ENCODE data around the gene SYCE1L.
"Not testable (repeated sequence)": the region's sequence is repeated elsewhere in the genome, so short reads cannot be mapped to it uniquely, and the experiment has no call there.

The SYCE1L gene

DNA sequence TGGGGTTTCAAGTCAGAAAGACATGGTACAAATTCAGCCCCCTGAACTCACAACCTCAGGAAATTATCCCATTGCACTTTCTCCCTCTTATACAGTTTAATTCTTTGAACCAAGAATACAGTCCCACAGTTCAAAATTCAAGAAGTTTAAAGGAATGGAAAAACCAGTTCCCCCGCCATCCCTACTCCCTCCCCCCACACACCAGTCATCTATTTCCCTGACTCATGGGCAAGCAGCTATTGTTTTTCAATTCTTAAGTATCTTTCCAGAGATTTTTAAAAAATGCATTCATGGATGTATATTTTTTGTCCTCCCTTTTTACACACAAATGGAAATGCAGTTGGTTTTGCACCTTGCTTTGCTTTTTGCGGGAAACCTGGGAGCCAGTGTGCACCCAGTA lies 7.3 kb downstream of the SYCE1L start:
- DNase-seq = no peak

DNA sequence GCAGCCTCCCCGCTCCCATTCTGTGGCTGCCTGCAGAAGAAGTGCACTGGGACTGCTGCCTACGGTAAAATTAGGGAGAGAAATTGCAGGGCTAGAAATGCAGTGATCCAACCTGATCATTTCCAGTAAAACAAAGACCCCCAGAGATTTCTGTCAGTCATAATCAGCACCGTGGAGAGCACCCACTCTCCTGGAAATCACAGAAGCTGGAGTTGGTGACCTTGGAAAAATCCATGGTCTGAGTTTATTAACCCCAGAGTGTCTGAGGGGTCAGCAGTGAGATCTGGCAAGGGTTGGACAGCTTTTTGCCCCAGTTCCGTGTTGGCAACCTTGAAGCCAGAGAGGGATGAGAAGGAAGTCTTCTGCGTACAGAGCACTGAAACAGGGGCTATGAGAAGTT lies 7.8 kb downstream of the SYCE1L start:
- no peak for DNase-seq

DNA sequence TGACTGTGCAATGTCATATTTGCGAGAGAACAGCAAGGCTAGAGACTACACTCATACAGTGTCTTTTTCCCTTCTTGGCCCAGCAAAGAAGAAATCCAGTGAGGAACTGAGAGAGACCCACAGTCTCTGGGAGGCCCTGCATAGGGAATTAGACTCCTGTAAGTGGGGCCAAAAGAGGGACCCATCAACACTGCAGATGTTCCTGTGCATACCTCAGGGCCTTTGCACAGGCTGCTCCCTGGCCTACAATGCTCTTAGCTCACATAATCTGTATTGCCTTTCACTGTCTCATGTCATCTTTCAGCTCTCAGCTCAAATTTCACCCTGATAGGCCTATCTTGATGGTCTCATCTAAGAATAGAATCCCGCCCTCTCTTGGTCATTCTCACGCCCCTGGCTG lies 9.2 kb downstream of the SYCE1L start:
- no peak for DNase-seq

DNA sequence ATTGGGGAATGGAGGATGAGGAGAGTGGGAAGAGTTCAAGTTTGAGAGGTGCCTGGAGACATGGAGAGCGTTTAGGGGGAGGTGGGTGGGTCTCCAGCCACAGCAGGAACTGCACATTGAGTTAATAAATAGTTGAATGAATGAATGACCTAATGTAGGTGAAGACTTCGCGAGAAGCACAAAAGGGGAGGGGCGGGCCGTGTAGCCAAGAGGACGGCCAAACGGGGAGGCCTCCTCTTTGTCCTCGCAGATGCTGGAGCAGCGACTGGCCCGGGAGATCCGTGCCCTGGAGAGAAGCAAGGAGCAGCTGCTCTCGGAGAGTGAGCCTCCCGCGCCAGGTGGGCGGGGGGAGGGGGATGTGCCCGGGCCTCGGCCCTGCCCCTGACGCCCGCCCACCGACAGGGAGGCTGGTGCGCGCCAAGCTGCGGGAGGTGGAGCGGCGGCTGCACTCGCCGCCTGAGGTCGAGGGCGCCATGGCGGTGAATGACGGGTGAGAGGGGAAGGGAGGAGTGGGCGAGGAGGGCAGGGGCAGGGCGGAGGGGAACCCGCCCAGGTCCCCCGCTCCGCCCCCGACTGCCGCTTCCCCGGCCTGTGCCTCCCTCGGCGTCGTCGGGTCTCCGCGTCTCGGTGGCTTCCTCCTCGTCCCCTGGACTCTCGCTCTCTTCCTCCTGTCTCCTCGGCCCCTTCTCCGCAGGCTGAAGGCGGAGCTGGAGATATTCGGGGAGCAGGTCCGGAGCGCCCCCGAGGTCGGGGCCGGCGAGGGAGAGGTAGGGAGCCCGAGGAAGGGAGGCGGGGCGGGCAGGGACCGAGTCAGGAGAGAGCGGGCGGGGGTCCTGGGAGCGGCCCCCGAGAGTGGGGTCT lies 12.9 kb downstream of the SYCE1L start:
- DNase-seq = peak in 2 of 14 donors; percentile 26 to 70

DNA sequence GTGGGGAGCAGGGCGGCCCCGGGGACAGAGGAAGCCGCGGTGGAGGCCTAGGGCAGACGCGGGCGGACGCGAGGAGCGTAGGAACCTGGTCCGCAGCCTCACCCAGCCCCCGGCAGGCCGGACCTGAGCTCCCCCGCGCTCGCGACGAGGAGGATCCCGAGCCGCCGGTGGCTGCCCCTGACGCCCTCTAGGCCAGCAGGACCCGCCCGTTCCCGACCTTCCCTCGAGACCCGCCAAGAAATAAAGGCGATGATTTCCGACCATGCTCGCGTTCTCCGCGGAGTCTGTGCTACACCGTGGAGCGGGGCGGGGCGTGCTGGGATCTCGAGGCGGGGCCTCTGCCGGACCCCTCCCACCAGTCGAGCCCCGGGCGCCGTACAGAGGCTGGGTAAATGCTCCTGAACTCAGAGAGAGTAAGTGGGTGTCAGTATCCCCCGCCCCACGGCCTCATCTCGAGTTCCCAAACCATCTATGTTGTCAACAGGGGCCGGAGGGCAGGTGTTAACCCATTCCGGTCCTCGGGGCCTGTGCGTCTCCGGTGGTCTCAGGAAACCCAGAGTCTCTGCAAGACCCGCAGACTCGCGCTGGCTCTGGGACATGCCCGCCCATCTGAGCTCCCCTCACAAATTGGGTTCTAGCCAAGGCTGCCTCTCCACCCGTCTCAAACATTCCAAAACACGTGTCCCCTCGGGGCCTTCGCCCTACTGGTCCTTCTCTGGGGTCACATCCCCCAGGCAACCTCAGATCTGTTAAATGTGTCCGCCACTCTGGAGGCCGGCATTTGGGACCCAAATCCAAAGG lies 13.7 kb downstream of the SYCE1L start:
- peak in 5 of 14 donors; percentile 8 to 71 (median 17) for DNase-seq

DNA sequence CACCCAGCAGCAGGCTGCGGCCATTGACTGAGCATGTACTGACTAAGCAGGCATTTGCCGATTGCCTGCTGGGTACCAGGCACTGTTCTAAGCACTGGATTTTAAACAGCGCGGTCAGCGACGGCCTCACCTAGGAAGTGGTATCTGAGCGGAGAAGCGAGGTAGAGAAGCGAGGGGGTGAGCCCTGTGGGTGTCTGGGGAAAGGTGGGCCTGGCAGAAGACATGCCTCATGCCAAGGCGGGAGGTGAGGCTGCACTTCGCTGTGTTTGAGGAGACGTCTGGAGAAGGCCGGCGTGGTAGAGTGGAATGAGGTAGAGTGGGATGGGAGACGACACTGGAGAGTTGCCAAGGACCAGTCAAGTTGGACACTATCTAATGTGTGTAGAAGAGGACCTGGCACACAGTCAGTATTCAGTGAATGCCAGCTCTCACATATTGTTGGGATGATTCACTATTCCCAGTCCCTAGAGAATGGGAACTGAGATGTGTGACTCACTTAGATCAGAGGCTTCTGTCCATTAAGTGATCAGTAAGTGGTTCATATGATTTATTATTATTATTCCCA lies 14.4 kb downstream of the SYCE1L start:
- DNase-seq = peak in 3 of 14 donors; percentile 40 to 45 (median 43)

DNA sequence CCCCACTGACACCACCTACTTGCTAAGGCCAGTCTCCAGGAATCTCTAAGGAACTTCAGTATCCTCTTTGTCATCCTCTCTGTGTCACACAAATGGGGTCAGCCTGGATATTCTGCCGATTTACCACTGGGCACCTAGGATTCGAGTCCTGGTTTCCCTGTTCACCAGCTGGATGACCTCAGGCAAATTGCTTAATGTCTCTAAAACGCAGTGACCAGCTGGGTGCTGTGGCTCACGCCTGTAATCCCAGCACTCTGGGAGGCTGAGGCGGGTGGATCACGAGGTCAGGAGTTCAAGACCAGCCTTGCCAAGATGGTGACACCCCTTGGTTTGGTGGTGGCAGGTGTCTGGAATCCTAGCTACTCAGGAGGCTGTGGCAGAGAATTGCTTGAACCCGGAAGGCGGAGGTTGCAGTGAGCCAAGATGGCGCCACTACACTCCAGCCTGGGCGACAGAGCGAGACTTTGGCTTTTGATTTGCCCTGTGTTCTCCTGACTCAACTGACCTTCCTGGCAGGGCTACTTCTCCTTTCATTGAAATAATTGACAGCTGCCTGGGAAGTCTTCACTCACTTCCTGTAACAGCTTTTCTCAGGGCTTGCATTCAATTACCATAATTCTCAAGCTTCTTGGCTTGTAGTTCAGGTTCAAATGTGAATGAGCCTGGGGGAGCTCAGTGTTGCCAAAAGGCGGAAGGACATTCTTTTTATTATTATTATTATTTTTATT lies 15.4 kb downstream of the SYCE1L start:
- DNase-seq = no peak

DNA sequence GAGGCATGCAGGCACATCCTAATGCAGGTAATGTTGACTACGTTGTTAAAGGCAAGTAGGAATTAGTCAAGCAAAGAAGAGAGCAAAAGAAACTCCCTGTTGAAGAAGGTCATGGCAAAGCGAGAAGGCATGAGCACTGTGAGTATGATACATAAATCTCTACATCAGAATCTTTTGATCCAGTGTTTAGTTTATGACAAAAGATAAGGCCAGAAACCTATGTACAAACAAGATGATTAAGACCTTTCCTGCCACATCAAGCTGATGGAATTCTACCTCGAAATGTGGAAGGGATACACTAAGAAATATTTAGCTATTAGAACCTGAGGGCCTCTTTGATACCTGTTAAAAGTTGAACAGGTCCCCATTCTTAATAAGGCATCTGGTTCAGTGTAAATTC lies 20.2 kb downstream of the SYCE1L start:
- DNase-seq = no peak

DNA sequence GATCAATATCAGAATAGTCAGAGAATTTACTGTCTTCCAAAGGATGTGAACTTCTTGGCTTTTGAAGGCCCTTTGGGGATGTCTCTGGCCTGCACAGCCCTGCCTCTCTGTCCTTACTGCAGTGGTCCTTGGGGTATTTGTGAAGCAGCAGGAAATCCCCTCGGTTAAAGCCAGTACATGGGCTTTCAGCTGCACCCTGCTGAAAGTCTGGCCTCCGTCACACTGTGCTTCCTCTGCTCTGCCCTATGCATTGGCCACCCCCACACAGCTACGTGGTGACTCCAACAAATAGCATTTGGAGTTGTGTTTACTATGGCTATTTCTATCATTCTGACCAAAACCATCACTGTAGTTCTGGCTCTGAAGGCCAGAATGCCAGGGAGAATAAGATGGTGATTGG lies 21.2 kb downstream of the SYCE1L start:
- no peak for DNase-seq

DNA sequence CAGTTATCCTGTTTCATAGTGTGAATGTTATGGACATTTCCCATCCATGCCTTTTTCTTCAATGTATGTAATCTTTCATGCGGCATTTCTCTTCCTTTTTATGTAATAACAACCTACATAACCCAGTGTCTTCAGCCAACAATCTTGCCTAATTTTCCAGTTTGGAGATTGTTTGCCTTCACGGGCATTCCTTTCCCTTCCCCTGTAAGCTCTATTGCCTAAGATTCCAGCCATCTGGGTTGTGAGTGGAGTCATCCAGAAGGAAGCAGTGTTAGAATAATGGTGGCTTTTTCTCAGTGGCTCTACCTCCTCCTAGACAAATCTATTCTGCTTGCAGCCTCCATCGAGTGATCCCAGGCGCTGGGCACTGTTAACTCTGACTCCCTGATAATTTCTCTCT lies 22.3 kb downstream of the SYCE1L start:
- DNase-seq = no peak

DNA sequence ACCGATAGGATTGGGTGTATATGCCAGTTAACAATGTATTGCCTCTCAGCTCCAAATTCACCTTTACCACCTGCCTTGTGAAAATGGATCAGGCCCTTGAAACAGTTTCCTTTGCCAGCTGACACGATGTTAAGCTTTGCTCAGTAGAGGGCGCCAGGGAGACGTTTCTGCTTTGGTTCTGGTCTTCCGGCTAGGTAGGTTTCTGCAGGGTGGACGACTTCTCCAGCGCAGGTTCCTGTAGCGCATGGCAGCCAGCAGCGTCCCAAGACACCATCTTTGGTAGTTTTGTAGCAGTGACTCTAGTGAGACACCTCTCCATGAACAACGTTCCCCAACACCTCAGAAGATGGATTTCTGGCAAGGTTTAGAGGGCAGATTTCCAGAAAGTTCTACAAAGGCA lies 24.0 kb downstream of the SYCE1L start:
- no peak for DNase-seq

DNA sequence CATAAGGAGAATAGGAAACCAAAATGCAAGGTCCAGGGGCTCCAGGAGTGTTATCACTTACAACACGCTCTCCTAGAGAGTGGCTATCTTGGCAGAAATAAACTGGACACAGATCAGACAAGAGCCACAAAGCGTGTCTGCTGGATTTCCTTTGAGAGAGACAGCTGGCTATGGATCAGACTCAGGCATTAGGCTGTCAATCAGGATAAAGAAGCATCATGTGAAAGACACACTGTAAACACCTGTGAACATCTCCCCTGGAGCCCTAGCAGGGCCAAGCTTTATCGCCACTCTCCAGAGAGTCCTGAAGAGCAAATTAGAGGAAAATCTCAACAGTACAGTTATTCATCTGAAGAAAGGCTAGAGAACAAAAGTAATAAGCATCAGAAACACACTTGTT lies 26.0 kb downstream of the SYCE1L start:
- no peak for DNase-seq

DNA sequence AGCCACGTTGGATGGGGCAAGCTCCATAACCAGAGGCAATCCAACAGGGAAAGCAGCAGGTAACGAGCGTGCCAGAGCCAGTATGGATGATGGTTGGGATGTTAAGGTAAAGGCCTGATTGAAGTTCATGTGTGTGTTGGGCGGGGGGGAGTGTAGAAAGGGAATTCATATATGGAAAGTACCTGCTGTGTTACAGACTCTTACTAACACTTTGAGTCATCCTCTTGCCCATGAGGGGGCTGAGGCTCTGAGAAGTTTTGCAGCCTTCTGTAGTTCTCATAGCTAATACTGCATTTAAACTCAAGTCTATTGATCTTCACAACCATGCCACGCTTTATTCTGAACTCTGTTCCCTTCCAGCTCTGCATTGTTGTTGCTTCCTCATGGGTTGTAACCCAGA lies 28.5 kb downstream of the SYCE1L start:
- DNase-seq = no peak

DNA sequence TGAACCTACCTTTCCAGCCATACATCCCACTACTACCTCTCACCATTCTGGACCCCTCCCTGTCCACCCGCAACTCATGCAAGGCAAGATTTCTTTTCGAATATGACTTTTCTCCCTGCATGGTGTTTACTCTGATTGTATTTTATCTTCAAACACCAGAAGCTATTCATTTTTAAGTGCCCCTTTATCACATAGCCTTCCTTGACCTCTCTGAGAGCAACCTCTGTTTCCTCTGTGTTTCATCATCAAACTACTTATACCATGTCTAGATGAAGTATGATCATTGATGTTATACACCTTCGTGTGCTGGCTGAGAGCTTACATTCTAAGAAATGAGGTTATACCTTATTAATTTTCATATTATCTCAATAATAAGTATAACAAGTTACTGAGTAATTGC lies 31.8 kb downstream of the SYCE1L start:
- no peak for DNase-seq

DNA sequence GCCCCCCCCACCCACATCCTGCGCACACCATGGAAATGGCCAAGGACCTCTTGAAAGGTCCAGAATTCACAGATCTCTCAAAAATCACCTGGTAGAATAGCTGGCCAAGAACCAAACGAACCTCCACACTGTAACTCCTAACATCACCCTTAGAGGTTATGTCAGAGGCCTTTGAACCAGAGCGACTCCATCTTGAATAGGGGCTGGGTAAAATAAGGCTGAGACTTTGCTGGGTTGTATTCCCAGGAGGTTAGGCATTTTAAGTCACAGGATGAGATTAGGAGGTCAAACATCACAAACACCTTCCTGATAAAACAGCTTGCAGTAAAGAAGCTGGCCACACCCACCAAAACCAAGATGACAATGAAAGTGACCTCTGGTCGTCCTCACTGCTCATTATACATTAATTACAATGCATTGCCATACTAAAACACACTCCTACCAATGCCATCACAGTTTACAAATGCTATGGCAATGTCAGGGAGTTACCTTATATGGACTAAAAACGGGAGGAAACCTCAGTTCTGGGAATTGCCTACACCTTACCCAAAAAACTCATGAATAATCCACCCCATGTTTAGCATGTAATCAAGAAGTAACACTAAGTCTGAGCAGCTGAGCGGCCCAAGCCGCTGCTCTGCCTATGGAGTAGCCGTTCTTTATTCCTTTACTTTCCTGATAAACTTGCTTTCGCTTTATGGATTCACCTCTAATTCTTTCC lies 34.8 kb downstream of the SYCE1L start:
- DNase-seq = no peak

DNA sequence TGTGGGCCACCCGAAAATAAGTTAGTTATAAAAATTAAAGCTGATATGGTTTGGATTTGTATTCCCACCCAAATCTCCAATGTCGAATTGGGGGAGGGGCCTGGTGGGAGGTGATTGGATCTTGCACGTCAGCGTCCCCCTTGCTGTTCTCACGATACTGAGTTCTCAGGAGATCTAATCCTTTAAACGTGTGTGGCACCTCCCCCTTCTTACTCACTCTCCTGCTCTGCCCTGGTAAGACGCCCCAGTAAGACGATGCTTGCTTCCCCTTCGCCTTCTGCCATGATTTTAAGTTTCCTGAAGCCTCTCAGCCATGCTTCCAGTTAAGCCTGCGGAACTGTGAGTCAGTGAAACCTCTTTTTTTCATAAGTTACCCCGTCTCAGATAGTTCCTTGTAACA lies 35.4 kb downstream of the SYCE1L start:
- DNase-seq = no peak

DNA sequence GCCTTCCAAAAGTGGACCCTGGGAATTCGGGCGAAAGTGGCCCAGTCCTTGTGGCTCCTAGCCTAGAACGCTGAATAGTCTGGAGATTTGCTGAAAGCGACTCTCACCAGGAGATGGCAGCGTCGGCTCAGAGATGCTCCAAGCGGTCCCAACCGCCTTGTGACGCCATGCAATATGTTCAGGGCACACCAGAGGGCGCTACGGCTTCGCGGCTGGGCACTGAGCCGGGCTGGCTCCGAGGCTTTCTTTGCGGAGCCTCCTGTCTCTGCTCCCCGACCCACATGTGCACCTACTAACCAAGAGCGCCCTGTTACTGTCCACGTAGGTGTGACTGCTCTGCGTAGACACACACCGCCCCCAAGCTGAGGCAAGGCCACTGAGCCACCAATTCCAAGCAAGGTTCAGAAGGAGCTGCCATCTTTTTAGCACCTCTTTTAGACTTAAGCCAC lies 36.9 kb downstream of the SYCE1L start:
- peak in 13 of 14 donors; percentile 24 to 87 (median 77) for DNase-seq

DNA sequence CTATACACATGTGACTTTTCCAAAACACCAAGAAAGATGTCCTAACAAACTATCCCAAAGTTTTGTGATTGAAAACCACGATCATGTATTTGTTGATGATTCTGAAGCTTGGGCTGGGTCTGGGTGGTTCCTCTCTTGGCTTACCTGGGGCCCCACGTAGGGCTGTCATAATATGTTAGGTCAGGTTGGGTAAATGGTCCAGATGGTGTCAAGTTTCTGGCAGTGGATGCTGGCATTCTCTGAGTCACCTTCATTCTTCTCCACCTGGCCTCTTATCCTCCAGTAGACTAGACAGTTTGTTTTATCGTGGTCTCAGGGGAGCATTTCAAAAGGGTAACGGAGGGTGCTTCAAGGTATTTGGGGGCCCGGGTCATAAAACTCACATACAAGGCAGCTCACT lies 39.4 kb downstream of the SYCE1L start:
- DNase-seq = peak in 1 of 14 donors; percentile 86

DNA sequence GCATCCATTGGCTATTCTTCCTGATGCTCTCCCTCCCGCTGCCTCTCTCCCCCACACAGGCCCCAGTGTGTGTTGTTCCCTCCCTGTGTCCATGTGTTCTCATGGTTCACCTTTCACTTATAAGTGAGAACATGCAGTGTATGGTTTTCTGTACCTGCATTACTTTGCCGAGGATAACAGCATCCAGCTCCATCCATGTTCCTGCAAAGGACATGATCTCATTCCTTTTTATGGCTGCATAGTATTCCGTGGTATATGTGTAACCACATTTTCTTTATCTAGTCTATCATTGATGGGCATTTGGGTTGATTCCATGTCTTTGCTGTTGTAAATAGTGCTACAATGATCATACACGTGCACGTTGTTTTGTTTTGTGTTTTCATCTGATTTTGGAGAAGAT lies 43.3 kb downstream of the SYCE1L start:
- DNase-seq = not testable (repeated sequence)

DNA sequence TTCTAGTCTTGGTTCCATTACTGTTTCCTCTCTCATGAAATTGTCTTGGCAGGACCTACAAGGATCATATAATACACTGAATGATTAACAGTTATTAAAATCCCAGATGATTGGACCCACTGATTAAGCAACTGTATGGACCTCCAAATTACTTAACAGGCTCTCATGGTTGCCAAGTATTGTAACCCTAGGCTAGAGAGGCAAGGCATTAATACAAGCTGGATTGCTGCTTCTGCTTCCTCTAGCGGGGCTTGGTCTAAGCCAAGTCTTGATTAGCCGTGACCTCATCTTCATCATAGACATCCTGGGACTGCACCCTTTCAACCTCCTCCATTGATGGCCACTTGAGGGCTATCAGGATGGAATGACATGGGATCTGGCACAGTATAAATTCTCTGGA lies 46.9 kb downstream of the SYCE1L start:
- no peak for DNase-seq

DNA sequence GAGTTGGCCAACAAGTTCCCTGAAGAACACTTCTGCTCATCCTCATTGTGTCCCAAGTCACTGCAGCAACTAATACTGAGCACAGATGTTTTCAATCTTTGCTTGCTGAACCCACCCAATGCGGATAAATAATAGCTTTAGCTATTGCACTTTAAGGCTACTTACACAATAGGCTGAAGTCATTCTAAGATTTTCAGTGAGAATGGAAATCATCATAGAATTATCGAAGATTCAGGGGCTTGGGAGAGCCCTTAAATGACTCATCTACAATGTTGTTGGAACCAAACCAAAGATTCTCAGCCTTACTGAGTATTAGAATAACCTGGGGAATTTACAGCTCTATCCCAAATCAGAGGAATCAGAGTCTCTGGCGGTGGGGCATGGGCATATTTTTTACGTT lies 51.2 kb downstream of the SYCE1L start:
- DNase-seq = no peak
